GM12872 (cell line): Measurements from ENCODE around the gene FNDC3B.

Source experiments
- TF ChIP-seq, protein P1 (sequence below): IDR thresholded peaks from 3 replicates; pipeline ENCODE4 v1.5.1; 2011; ENCODE audit warnings: low read depth, mild to moderate bottlenecking, low read length, moderate library complexity; ENCODE audit not compliant: insufficient read depth

The FNDC3B gene

GRCh38 chr3:172216911-172217310 is 177.5 kb downstream of the FNDC3B start:
- TF ChIP-seq, protein P1, sequence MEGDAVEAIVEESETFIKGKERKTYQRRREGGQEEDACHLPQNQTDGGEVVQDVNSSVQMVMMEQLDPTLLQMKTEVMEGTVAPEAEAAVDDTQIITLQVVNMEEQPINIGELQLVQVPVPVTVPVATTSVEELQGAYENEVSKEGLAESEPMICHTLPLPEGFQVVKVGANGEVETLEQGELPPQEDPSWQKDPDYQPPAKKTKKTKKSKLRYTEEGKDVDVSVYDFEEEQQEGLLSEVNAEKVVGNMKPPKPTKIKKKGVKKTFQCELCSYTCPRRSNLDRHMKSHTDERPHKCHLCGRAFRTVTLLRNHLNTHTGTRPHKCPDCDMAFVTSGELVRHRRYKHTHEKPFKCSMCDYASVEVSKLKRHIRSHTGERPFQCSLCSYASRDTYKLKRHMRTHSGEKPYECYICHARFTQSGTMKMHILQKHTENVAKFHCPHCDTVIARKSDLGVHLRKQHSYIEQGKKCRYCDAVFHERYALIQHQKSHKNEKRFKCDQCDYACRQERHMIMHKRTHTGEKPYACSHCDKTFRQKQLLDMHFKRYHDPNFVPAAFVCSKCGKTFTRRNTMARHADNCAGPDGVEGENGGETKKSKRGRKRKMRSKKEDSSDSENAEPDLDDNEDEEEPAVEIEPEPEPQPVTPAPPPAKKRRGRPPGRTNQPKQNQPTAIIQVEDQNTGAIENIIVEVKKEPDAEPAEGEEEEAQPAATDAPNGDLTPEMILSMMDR: no peak

- TF ChIP-seq, protein P1: no peak
Observed at GRCh38 chr3:172217877-172218276, 178.5 kb downstream of the FNDC3B start.

- TF ChIP-seq, protein P1: 0 out of 3 replicates have a peak, but pooled peaks have one; percentile 0
Observed at GRCh38 chr3:172218350-172219323, 179.3 kb downstream of the FNDC3B start.

GRCh38 chr3:172219750-172220149 is 180.4 kb downstream of the FNDC3B start:
- TF ChIP-seq, protein P1: no peak

DNA sequence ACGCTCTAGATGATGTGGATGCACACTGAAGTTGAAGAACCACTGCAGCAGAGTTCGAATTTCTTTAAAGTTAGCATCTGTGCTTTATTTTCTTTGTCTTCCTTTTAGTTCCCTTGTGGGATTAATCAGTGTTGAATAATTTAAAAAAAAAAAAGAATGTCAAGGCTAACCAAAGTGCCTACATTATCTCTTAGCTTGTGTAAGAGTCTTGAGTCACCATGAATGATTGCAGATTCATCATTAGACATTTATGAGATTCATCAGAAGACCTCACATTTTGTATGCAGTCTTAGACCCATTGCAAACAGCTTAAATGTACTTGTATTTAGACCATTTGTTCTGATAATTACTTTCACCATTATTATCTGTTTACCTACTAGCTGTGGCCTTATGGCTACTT is 182.2 kb downstream of the FNDC3B start:
- TF ChIP-seq, protein P1: no peak

GRCh38 chr3:172222478-172223071 is 183.2 kb downstream of the FNDC3B start:
- TF ChIP-seq, protein P1: no peak

DNA sequence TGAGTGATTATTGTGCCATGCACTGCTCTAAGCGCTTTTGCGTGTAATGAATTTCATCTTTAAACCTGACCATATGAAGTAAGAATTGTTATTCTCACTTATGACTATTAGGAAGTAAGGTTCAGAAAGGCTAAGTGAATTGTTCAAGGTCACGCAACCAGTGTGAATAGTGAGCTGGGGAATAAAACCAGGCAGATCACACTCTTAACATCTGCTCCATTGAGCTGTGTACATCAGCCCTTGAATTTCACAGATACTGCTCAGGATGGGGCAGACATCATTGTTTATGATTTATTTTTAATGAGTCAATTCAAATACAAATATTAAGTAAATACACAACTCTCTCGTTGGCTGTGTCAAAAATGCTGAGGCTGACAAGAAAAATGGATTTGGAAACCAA is 184.5 kb downstream of the FNDC3B start:
- TF ChIP-seq, protein P1: no peak
